Smooth muscle cell (in vitro differentiated cells): ENCODE measurements around the gene GSTM4. TPM values are rescaled to one million over a fixed set of nuclear protein-coding genes. Genes with fewer than 3 reads are reported as not detected.
A peak's percentile ranks its signal among the peaks of the same experiment; 100 is the strongest.

Experiments
- DNase-seq: peaks from one replicate; lab custom pipeline; 2025; ENCODE audit not compliant: unreplicated experiment; lab: John Stamatoyannopoulos, UW
- H2AFZ ChIP-seq: fragments of 200-600 bp; sonication (generic); 2 replicates; pipeline ENCODE4 v1.6.0; 2016; ENCODE audit warnings: antibody characterized with exemption, low read depth, mild to moderate bottlenecking
- H3F3A ChIP-seq: fragments of 200-600 bp; sonication (generic); 2 replicates; pipeline ENCODE4 v1.6.0; 2017; ENCODE audit warnings: antibody characterized with exemption, low read depth
- H3K27ac ChIP-seq: fragments of 200-600 bp; sonication (generic); 2 replicates; pipeline ENCODE4 v1.5.1; 2016; ENCODE audit warnings: low read depth, mild to moderate bottlenecking
- H3K27me3 ChIP-seq: fragments of 200-600 bp; sonication (generic); 2 replicates; pipeline ENCODE4 v1.6.1; 2016; ENCODE audit warnings: low read depth, mild to moderate bottlenecking
- H3K36me3 ChIP-seq: fragments of 200-600 bp; sonication (generic); 2 replicates; pipeline ENCODE4 v1.5.1; 2016; ENCODE audit warnings: low read depth
- H3K4me1 ChIP-seq: fragments of 200-600 bp; sonication (generic); 2 replicates; pipeline ENCODE4 v1.5.1; 2016; ENCODE audit warnings: low read depth
- H3K4me2 ChIP-seq: fragments of 200-600 bp; sonication (generic); 2 replicates; pipeline ENCODE4 v1.6.0; 2016; ENCODE audit warnings: mild to moderate bottlenecking
- H3K4me3 ChIP-seq: fragments of 200-600 bp; sonication (generic); 2 replicates; pipeline ENCODE4 v1.5.1; 2016; ENCODE audit warnings: mild to moderate bottlenecking
- H3K79me2 ChIP-seq: fragments of 200-600 bp; sonication (generic); 2 replicates; pipeline ENCODE4 v1.6.0; 2016; ENCODE audit warnings: low read depth, mild to moderate bottlenecking
- H3K9ac ChIP-seq: fragments of 200-600 bp; sonication (generic); 2 replicates; pipeline ENCODE4 v1.6.0; 2016; ENCODE audit warnings: low read depth
- H3K9me3 ChIP-seq: fragments of 200-600 bp; sonication (generic); replicated peaks from 2 replicates; pipeline ENCODE4 v1.5.1; 2016; ENCODE audit warnings: low read depth
- H4K20me1 ChIP-seq: fragments of 200-600 bp; sonication (generic); 2 replicates; pipeline ENCODE4 v1.6.0; 2016; ENCODE audit warnings: low read depth
- CTCF ChIP-seq: fragments of 200-600 bp; sonication (generic); IDR thresholded peaks from 2 replicates; pipeline ENCODE4 v1.5.1; 2017; ENCODE audit warnings: borderline replicate concordance, mild to moderate bottlenecking, antibody characterized with exemption; ENCODE audit not compliant: insufficient read depth, poor library complexity, severe bottlenecking
- WGBS: methylation state at CpG from one replicate; pipeline ENCODE4 v1.1.7; 2016; ENCODE audit warnings: low lambda C conversion rate; 5-methylcytosine and 5-hydroxymethylcytosine counted together
- polyA plus RNA-seq: library from polyadenylated mRNA; unstranded; fragments of >200 nt; fragmentation: Nextera tagmentation; extraction: Ambion mirVana; gene quantifications from 2 replicates; pipeline ENCODE4 v1.2.1, GENCODE V29; 2016
- total RNA-seq: library from RNA; depleted of rRNA; stranded (reverse); fragments of >200 nt; gene quantifications from 2 replicates; pipeline ENCODE4 v1.2.3, GENCODE V29; 2014

GSTM4 gene
- total and polyA plus RNA-seq, 2 experiments from 2014 or later: 25.8 to 34.4 TPM

GRCh38 chr1:109636201-109636952 lies 19.5 kb upstream of the GSTM4 start:
- Histone ChIP-seq H3F3A (no peaks in the 10 kb centered on the region), H3K9me3 (no peaks in the 10 kb centered on the region), H3K9ac (no peak overlapping the region), H2AFZ (no peak overlapping the region), H3K36me3 (no peaks in the 10 kb centered on the region), H3K27ac (no peak overlapping the region), H3K4me2 (peak overlapping the region; percentile 13), H3K4me1 (peaks cover 4% of the 10 kb centered on the region), H3K4me3 (no peak overlapping the region), H3K27me3 (no peaks in the 10 kb centered on the region), H3K79me2 (no peaks in the 10 kb centered on the region), H4K20me1 (no peaks in the 10 kb centered on the region)
- TF ChIP-seq CTCF: no peak
- WGBS: 33% methylated on average over 9 of the region's 9 CpGs
- DNase-seq: no peak

- Histone ChIP-seq H2AFZ (no peak overlapping the region), H4K20me1 (no peaks in the 10 kb centered on the region), H3K27me3 (no peaks in the 10 kb centered on the region), H3K36me3 (no peaks in the 10 kb centered on the region), H3K9ac (no peak overlapping the region), H3K4me1 (peaks cover 4% of the 10 kb centered on the region), H3K9me3 (no peaks in the 10 kb centered on the region), H3K4me3 (no peak overlapping the region), H3K27ac (no peak overlapping the region), H3K79me2 (no peaks in the 10 kb centered on the region), H3F3A (no peaks in the 10 kb centered on the region), H3K4me2 (no peak overlapping the region)
- 98% methylated on average over 7 of the region's 7 CpGs for WGBS
- no peak for DNase-seq
- no peak for TF ChIP-seq CTCF
Observed at GRCh38 chr1:109637446-109637845, 18.5 kb upstream of the GSTM4 start.

GRCh38 chr1:109639063-109639840 lies 16.6 kb upstream of the GSTM4 start:
- Histone ChIP-seq H4K20me1 (no peaks in the 10 kb centered on the region), H3K9me3 (no peaks in the 10 kb centered on the region), H3K4me2 (no peak overlapping the region), H3K27ac (no peak overlapping the region), H3K79me2 (no peaks in the 10 kb centered on the region), H3K27me3 (no peaks in the 10 kb centered on the region), H3K4me3 (no peak overlapping the region), H3K36me3 (no peaks in the 10 kb centered on the region), H3K9ac (no peak overlapping the region), H3K4me1 (peaks cover 4% of the 10 kb centered on the region), H3F3A (no peaks in the 10 kb centered on the region), H2AFZ (no peak overlapping the region)
- 84% methylated on average over 8 of the region's 9 CpGs for WGBS
- TF ChIP-seq CTCF: no peak
- no peak for DNase-seq
